GM21381 (cell line): ENCODE results near the gene COX6A1.

Experiments
- ATAC-seq: cut with Tn5 transposase; IDR thresholded peaks from one replicate; pipeline ENCODE4 v1.9.1; 2021; ENCODE audit warnings: mild to moderate bottlenecking, moderate library complexity; ENCODE audit not compliant: unreplicated experiment

COX6A1 gene

GRCh38 chr12:120490325-120490724 lies 52.4 kb downstream of the COX6A1 start:
- no peak for ATAC-seq
